ENCODE results near the gene CMSS1.
"Not testable (repeated sequence)": the region's sequence is repeated elsewhere in the genome, so short reads cannot be mapped to it uniquely, and the experiment has no call there.

The CMSS1 gene

DNA sequence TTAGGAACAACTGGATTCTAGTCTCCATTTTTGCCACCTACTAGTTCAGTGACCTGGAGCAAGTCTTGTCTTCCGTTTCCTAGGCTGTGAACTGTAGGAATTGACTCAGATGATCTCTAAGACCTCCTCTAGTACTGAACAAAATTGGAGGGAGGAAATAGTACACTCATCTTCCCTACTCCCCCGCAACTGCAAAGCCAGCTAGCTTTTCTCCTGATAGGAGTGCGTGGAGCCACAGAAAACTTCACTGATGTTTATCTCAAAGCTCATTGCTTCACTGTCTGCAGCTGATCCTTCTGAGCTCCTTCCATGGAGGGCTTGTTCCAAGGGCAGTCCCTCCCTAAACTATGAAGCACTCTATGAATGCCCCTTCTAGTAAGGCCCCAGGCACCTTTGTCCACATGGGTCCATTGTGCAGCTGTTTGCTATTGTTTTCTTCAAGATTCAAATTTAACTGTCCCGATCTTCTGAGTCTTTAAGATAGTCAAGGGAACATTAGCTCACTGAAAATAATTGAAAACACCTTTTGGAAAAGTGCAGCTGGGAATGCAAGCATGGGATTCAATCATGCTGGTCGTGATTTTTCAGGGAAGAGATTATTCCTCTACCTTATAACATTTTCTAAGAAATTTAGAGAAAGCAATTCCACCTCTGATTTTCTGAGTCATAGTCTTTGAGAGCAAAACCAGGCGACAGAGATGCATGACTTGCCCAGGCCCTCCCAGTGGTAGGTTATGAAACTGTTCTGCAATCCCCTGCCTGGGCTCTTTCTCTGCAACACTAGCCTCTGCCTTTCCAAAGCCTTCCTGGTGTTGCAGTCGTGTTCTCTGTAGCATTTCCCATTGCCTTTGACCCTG, 272.4 kb downstream of the CMSS1 start:
- in situ Hi-C loops (cut with HindIII; ENCODE audit: low sequenced_read_pairs) = no loop called here
- DNase-seq (ENCODE audit: low read depth) = peak; percentile 15
- no peak overlapping the region for H3K4me3 ChIP-seq (ENCODE audit: low read depth, low read length)
- TF ChIP-seq, protein P1, sequence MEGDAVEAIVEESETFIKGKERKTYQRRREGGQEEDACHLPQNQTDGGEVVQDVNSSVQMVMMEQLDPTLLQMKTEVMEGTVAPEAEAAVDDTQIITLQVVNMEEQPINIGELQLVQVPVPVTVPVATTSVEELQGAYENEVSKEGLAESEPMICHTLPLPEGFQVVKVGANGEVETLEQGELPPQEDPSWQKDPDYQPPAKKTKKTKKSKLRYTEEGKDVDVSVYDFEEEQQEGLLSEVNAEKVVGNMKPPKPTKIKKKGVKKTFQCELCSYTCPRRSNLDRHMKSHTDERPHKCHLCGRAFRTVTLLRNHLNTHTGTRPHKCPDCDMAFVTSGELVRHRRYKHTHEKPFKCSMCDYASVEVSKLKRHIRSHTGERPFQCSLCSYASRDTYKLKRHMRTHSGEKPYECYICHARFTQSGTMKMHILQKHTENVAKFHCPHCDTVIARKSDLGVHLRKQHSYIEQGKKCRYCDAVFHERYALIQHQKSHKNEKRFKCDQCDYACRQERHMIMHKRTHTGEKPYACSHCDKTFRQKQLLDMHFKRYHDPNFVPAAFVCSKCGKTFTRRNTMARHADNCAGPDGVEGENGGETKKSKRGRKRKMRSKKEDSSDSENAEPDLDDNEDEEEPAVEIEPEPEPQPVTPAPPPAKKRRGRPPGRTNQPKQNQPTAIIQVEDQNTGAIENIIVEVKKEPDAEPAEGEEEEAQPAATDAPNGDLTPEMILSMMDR (IDR thresholded peaks at IDR 0.05; ENCODE audit: low read depth, low read length, missing control alignments) = peak; percentile 69

DNA sequence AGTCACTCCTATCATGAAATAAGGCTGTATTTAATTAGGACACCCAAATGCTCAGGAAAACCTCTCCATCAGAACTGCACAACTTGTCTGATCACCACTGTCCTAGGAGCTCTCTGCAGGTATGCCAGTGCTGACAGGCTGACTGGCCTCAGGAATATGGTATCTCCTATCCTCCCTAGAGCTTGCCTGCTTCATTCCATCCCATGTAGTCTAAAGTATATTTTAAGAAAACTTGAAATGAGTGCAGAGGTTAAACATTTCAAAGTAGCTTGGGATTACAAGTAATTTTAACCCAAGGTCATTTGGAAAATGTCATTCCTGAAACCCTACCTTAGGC, 273.0 kb downstream of the CMSS1 start:
- in situ Hi-C loops (cut with HindIII; ENCODE audit: low sequenced_read_pairs) = no loop called here
- TF ChIP-seq, protein P1 (IDR thresholded peaks at IDR 0.05; ENCODE audit: low read depth, low read length, missing control alignments) = no peak
- no peak overlapping the region for H3K4me3 ChIP-seq (ENCODE audit: low read depth, low read length)
- no peak for DNase-seq (ENCODE audit: low read depth)

DNA sequence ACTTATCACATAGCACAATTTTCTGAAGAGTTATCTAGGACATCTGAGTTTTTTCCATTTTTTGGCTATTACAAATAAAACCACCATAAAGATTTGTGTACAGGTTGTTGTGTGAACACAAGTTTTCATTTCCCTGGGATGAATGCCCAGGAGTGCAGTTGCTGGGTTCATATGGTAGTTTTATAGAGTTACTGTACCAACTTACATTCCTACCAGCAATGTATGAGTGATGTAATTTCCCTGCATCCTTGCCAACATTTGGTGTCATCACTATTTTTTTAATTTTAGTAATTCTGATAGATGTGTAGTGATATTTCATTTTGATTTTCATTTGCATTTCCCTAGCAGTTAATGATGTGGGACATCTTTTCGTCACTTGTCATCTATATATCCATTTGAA, 276.2 kb downstream of the CMSS1 start:
- in situ Hi-C loops (cut with HindIII; ENCODE audit: low sequenced_read_pairs) = no loop called here
- no peak for DNase-seq (ENCODE audit: low read depth)
- H3K4me3 ChIP-seq (ENCODE audit: low read depth, low read length) = no peak overlapping the region
- TF ChIP-seq, protein P1 (IDR thresholded peaks at IDR 0.05; ENCODE audit: low read depth, low read length, missing control alignments) = no peak

DNA sequence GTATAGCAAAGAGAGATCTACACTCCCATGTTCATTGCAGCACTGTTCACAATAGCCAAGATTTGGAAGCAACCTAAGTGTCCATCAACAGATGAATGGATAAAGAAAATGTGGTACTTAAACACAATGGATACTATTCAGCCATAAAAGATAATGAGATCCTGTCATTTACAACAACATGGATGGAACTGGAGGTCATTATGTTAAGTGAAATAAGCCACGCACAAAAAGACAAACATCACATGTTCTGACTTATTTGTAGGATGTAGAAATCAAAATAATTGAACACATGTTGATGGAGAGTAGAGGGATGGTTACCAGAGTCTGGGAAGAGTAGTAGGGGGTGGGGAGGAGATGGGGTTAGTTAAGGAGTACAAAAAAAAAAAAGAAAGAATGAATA, 278.6 kb downstream of the CMSS1 start:
- in situ Hi-C loops (cut with HindIII; ENCODE audit: low sequenced_read_pairs); DNase-seq (ENCODE audit: low read depth): not testable (repeated sequence)

DNA sequence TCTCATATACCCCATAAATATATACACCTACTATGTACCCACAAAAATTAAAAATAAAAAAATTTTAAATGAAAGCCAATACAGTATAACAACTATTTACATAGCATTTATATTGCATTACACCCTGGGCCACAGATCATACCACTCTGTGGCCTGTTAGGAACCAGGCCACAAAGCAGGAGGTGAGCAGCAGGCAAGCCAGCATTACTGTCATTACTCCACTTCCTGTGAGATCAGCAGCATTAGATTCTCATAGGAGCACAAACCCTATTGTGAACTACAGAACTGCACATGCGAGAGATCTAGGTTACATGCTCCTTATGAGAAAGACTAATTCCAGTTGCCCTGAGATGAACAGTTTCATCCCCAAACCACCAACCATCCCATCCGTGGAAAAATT, 279.2 kb downstream of the CMSS1 start:
- in situ Hi-C loops (cut with HindIII; ENCODE audit: low sequenced_read_pairs) = no loop called here
- H3K4me3 ChIP-seq (ENCODE audit: low read depth, low read length) = no peak overlapping the region
- DNase-seq (ENCODE audit: low read depth) = no peak
- TF ChIP-seq, protein P1 (IDR thresholded peaks at IDR 0.05; ENCODE audit: low read depth, low read length, missing control alignments) = no peak

More for the DNA sequence above, 278.6 kb downstream of the CMSS1 start:
- H3K4me3 ChIP-seq (ENCODE audit: low read depth, low read length) = not testable (repeated sequence)

DNA sequence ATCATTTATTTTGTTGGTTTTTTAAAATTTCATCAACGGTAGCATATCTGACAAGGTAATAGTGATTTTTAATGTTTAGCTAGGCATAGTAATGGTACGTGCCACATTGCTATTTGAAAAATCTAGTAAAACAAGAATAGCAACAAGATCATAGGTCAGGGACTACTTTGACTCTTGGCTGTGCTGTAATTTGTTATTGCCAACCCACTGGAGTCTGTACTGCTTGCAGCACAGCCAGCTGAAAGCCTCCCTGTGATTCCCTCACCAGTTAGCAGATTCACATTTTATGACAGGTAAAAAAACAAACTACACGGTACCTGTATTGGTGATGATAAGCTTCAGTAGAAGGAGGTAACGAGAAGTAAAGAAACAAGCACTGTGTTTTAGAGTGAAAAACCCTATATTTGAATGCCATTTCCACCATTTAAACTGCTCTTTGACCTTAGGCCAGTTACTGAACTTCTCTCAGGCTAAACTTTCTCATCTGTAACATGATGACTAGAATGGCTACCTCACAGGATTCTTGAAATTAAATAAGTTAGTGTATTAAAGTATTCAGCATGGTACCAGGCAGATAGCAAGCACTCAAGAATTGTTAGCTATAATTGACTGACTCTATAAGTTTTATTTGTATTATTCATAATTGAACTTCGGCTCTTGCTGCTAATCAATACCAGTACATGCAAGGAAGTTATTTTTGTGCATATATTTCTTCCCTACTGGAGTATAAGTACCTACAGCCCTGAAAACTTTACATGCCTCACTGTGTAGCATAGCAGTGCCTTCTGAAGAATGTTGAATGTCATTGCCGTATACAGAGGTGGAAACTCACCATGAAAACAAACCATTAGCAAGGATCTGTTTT, 280.5 kb downstream of the CMSS1 start:
- in situ Hi-C loops (cut with HindIII; ENCODE audit: low sequenced_read_pairs) = no loop called here
- H3K4me3 ChIP-seq (ENCODE audit: low read depth, low read length) = no peak overlapping the region
- TF ChIP-seq, protein P1 (IDR thresholded peaks at IDR 0.05; ENCODE audit: low read depth, low read length, missing control alignments) = no peak
- DNase-seq (ENCODE audit: low read depth) = no peak

DNA sequence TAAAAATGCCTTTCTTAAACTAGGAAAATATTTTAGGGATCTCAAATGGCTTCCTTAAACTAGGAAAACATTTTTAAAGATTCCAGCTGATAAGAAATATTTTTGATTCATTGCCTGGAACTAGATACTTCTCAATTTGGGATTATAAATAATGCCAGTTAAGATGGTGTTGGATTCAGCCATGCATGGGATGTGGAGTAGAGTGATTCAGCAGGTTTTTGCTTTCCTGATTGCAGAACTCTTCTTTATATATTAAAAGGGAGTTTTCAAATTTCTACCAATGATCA, 281.1 kb downstream of the CMSS1 start:
- DNase-seq (ENCODE audit: low read depth) = no peak
- in situ Hi-C loops (cut with HindIII; ENCODE audit: low sequenced_read_pairs) = no loop called here
- no peak overlapping the region for H3K4me3 ChIP-seq (ENCODE audit: low read depth, low read length)
- TF ChIP-seq, protein P1 (IDR thresholded peaks at IDR 0.05; ENCODE audit: low read depth, low read length, missing control alignments) = no peak
